ENCODE data around the gene MRPL1.

MRPL1 gene

DNA sequence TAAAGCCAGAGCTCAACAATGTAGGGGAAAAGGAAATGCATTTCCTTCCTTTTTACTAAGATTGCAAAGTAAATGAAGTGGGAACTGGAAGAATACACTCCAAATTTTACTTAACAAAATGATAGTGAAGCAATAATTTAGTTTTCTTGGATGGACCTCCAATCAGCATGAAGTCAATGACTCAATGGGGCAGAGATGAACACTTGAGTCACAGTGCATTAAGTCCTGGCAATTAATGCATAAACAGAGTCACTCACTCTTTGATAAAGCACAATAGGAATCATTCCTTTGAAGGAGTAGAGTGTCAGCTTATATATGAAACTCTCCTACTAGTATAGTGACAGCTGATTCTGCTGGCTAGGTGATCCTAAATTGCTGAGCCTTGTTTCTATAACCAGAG is 127.8 kb downstream of the MRPL1 start:
- no peak for DNase-seq

DNA sequence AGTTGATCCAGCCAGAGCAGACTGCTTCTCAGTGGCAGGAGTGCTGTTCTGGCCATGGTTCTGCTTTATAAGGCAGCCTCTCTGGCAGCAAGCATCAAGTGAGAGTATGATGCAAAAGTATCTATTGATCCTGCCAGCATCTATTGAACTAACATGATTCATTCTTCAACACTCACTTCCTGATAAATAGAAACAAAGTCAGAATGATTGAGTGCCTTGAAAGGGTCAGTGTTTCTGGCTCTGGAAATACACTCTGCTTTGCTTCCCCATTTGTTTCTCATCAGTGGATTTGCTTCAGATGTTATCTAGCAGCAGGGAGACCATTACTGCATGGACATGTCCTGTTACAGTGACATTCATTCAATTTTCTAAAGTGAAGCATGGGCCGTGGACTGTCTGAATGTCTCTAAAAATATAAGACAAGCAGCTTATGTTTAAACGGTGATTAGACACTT is 128.3 kb downstream of the MRPL1 start:
- DNase-seq = no peak

DNA sequence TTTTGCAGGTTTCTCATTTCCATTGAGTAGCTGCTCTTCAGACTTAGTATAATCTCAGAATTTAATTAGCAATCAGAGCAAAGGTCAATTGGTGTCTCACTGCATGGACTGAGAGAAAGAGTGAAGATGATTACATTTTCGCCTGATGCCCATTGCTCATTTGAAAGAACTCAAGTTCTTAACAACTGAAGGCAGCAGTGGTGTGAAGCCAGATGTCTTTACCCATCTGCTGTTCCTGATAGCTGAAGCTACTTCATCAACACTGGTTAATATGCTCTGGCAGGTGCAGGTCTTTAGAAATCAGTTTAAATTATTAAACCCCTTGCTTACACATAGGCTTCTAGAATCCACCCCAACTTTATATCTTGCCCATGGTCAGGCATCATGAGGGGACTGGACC is 130.0 kb downstream of the MRPL1 start:
- DNase-seq = no peak

DNA sequence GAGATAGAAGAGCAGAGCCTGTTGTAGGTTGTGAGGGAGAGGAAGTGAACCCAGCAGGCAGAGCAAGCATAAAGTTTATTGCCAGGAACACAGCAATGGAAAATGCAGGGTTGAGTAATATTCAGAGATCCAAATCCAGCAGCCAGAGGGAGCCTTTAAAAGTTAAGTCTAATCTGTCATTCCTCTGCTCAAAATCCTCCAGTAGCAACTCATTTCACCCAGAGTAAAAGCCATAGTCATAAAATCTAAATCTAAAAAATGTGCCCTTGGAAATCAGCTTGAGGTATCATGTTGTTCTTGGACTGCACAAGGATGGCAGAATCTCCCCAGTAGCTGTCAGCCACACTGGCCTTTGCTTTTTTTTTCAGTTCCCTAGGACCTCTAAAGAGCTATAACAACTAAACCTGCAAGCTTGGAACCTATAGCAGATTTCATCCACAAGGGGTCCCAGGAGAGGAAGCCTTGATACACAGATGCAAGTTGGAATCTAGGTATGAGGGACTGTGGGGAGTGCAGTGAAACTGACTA is 131.6 kb downstream of the MRPL1 start:
- no peak for DNase-seq

DNA sequence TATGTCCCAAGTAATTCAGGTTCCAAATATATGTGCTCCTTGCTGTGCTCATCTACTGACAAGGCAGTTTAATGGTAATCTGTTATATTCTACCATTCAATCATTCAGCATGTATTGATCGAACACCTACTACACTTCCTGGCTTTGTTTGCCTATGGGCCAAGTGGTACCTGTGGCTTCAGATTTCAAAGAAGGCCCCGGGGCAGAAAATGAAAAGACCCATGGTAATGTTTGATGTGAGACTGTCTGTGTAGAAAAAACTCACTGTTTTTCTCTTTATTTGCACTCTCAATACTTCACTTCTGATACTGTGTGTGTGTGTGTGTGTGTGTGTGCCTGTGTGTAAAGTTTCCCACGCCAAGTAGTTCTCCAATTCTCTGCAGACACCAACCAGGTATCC is 133.4 kb downstream of the MRPL1 start:
- DNase-seq = no peak

DNA sequence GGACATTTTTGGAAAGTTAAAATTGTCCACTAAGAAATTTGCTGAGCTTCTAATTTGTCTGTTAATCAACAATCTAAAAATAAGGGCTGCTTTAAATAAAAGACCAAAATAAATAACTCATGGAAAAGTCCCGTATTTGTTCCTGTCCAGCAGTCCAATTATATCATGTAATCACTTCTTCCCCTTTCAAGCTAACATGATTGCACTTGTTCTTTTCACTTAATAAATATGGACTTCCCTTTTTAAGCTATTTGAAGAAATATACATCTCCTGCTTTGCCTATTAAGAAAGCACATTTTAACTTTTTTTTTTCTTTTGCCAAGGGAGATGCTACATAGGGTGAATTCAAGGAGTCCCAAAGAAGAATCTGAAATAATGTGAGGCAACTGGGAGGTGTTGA is 138.9 kb downstream of the MRPL1 start:
- DNase-seq = no peak

DNA sequence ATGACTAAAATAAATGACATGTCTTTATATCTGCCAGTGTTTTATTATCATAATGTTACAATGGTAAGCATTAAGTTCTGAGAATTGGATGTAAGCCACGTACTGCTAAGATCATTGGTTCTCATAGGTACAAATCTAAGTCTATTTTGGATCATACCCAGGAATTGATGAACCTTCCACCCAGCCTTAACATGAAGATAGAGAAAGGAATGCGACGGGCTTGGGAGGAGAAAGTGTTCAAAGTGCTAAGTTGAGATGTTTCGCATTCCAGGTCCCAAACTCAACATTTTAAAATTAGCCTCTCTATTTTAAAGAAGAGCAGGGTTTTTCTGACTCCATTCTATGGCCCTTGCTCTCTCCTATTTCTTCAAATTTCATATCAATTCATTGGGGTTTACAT is 139.6 kb downstream of the MRPL1 start:
- DNase-seq = no peak
